HUES6 (cell line): ENCODE results near the gene DISP2.

Experiments used
- H3K27ac ChIP-seq: 2 replicates; pipeline ENCODE4 v1.7.0; 2013; ENCODE audit warnings: low read depth, mild to moderate bottlenecking, low read length, inconsistent platforms
- H3K27me3 ChIP-seq: 2 replicates; pipeline ENCODE4 v1.6.1; 2013; ENCODE audit warnings: low read length; ENCODE audit not compliant: control insufficient read depth, insufficient read depth
- H3K36me3 ChIP-seq: 2 replicates; pipeline ENCODE4 v1.6.1; 2013; ENCODE audit warnings: low read length; ENCODE audit not compliant: control insufficient read depth, insufficient read depth
- H3K4me1 ChIP-seq: 2 replicates; pipeline ENCODE4 v1.6.1; 2013; ENCODE audit warnings: low read length; ENCODE audit not compliant: control insufficient read depth, insufficient read depth
- H3K4me3 ChIP-seq: 2 replicates; pipeline ENCODE4 v1.5.1; 2013; ENCODE audit warnings: low read depth, low read length
- H3K9ac ChIP-seq: one replicate; pipeline ENCODE4 v1.6.1; 2013; ENCODE audit warnings: mild to moderate bottlenecking, low read length
- H3K9me3 ChIP-seq: 2 replicates; pipeline ENCODE4 v1.6.1; 2013; ENCODE audit warnings: low read depth, low read length; ENCODE audit not compliant: control insufficient read depth, insufficient read depth

The DISP2 gene

GRCh38 chr15:40399370-40399769, 41.4 kb downstream of the DISP2 start:
- Histone ChIP-seq H3K9ac (no peak overlapping the region), H3K27ac (no peak overlapping the region), H3K9me3 (no peaks in the 10 kb centered on the region), H3K4me3 (no peak overlapping the region), H3K4me1 (no peaks in the 10 kb centered on the region), H3K36me3 (peaks cover 6% of the 10 kb centered on the region), H3K27me3 (no peaks in the 10 kb centered on the region)

- H3K36me3 ChIP-seq, result peaks cover 32% of the 10 kb centered on the region
- no peaks in the 10 kb centered on the region for H3K9me3 ChIP-seq
- peak within 1 kb of the TSS; percentile 88 for H3K9ac ChIP-seq
- H3K27ac ChIP-seq, result peak within 1 kb of the TSS; percentile 43
- H3K4me3 ChIP-seq, result peak within 1 kb of the TSS; percentile 87
- no peaks in the 10 kb centered on the region for H3K27me3 ChIP-seq
- peaks cover 8% of the 10 kb centered on the region; the same call in 1 of the 2 replicates for H3K4me1 ChIP-seq
Measured at GRCh38 chr15:40405501-40406381, 47.7 kb downstream of the DISP2 start, which contains the start of gene IVD. Gene IVD (plus strand): TSS chr15:40405795. CDS start chr15:40405828, 33 bp downstream.

- Histone ChIP-seq H3K27ac (no peak overlapping the region), H3K4me3 (peak overlapping the region; percentile 16; the same call in 1 of the 2 replicates), H3K9ac (no peak overlapping the region), H3K9me3 (no peaks in the 10 kb centered on the region), H3K36me3 (peaks cover 50% of the 10 kb centered on the region), H3K4me1 (peaks cover 8% of the 10 kb centered on the region; the same call in 1 of the 2 replicates), H3K27me3 (no peaks in the 10 kb centered on the region)
Measured at GRCh38 chr15:40407330-40407990, 49.4 kb downstream of the DISP2 start.

GRCh38 chr15:40409366-40409765, 51.3 kb downstream of the DISP2 start:
- Histone ChIP-seq H3K4me3 (no peak overlapping the region), H3K27ac (no peak overlapping the region), H3K36me3 (peaks cover 69% of the 10 kb centered on the region), H3K4me1 (peaks cover 8% of the 10 kb centered on the region; the same call in 1 of the 2 replicates), H3K27me3 (no peaks in the 10 kb centered on the region), H3K9me3 (no peaks in the 10 kb centered on the region), H3K9ac (no peak overlapping the region)

- Histone ChIP-seq H3K9ac (no peak overlapping the region), H3K36me3 (peaks cover 80% of the 10 kb centered on the region), H3K27ac (no peak overlapping the region), H3K27me3 (no peaks in the 10 kb centered on the region), H3K4me3 (no peak overlapping the region), H3K9me3 (no peaks in the 10 kb centered on the region), H3K4me1 (0 out of 2 replicates have a peak, but pooled peaks cover 4% of the 10 kb centered on the region)
Measured at GRCh38 chr15:40410476-40410875, 52.5 kb downstream of the DISP2 start.

GRCh38 chr15:40412095-40412759, 54.2 kb downstream of the DISP2 start:
- Histone ChIP-seq H3K27ac (no peak overlapping the region), H3K4me1 (0 out of 2 replicates have a peak, but pooled peaks cover 1% of the 10 kb centered on the region), H3K4me3 (no peak overlapping the region), H3K9ac (no peak overlapping the region), H3K27me3 (no peaks in the 10 kb centered on the region), H3K9me3 (no peaks in the 10 kb centered on the region), H3K36me3 (peaks cover 92% of the 10 kb centered on the region)

- no peaks in the 10 kb centered on the region for H3K27me3 ChIP-seq
- peaks cover 91% of the 10 kb centered on the region for H3K36me3 ChIP-seq
- H3K27ac ChIP-seq, result no peak overlapping the region
- no peak overlapping the region for H3K9ac ChIP-seq
- no peaks in the 10 kb centered on the region for H3K4me1 ChIP-seq
- no peaks in the 10 kb centered on the region for H3K9me3 ChIP-seq
- H3K4me3 ChIP-seq, result no peak overlapping the region
Measured at GRCh38 chr15:40413036-40413435, 55.0 kb downstream of the DISP2 start.

- no peak overlapping the region for H3K4me3 ChIP-seq
- H3K9ac ChIP-seq, result no peak overlapping the region
- no peak overlapping the region for H3K27ac ChIP-seq
- H3K4me1 ChIP-seq, result no peaks in the 10 kb centered on the region
- H3K27me3 ChIP-seq, result no peaks in the 10 kb centered on the region
- peaks cover 83% of the 10 kb centered on the region for H3K36me3 ChIP-seq
- H3K9me3 ChIP-seq, result no peaks in the 10 kb centered on the region
Measured at GRCh38 chr15:40414816-40415215, 56.8 kb downstream of the DISP2 start.

GRCh38 chr15:40415226-40415625, 57.2 kb downstream of the DISP2 start:
- Histone ChIP-seq H3K9me3 (no peaks in the 10 kb centered on the region), H3K4me3 (no peak overlapping the region), H3K4me1 (no peaks in the 10 kb centered on the region), H3K9ac (no peak overlapping the region), H3K27ac (no peak overlapping the region), H3K36me3 (peaks cover 80% of the 10 kb centered on the region), H3K27me3 (no peaks in the 10 kb centered on the region)

- no peak overlapping the region for H3K27ac ChIP-seq
- H3K9ac ChIP-seq, result no peak overlapping the region
- H3K9me3 ChIP-seq, result no peaks in the 10 kb centered on the region
- H3K36me3 ChIP-seq, result peaks cover 71% of the 10 kb centered on the region
- peaks cover 6% of the 10 kb centered on the region; the same call in 1 of the 2 replicates for H3K4me1 ChIP-seq
- no peak overlapping the region for H3K4me3 ChIP-seq
- H3K27me3 ChIP-seq, result no peaks in the 10 kb centered on the region
Measured at GRCh38 chr15:40416056-40416455, 58.0 kb downstream of the DISP2 start.
